Kidney (tissue), 14 donors: ENCODE results near the gene DCPS. TPM values are rescaled to one million over a fixed set of nuclear protein-coding genes. Genes with fewer than 3 reads are reported as not detected.

ENCODE experiments used
- DNase-seq, 5 donors: peaks; one replicate each; pipeline ENCODE4 v3.0.0-alpha.2; 2013 to 2020
- FAIRE-seq: peaks from 2 replicates; lab custom pipeline; 2012; peaks lifted over from hg19 to GRCh38; lab: Jason Lieb, UNC
- H3K27ac ChIP-seq, 2 donors: one replicate each; pipeline ENCODE4 v1.7.0; 2013; ENCODE audit warnings: low read depth in 2 of 2, low read length in 2 of 2, inconsistent platforms in 1 of 2
- H3K27me3 ChIP-seq: one replicate; pipeline ENCODE4 v1.7.1; 2013; ENCODE audit warnings: low read length, inconsistent platforms; ENCODE audit not compliant: control insufficient read depth, insufficient read depth
- H3K36me3 ChIP-seq, 3 donors: one replicate each; pipeline versions ENCODE4 v1.7.0 to v1.7.1; 2013; ENCODE audit warnings: low read length in 3 of 3, control low read depth in 1 of 3, inconsistent platforms in 1 of 3; ENCODE audit not compliant: insufficient read depth in 3 of 3, control insufficient read depth in 2 of 3
- H3K4me1 ChIP-seq, 3 donors: one replicate each; pipeline versions ENCODE4 v1.7.0 to v1.7.1; 2013; ENCODE audit warnings: low read length in 3 of 3, inconsistent platforms in 1 of 3, low read depth in 1 of 3; ENCODE audit not compliant: control insufficient read depth in 2 of 3, insufficient read depth in 2 of 3
- H3K4me3 ChIP-seq, 3 donors: one replicate each; pipeline versions ENCODE4 v1.7.0 to v1.8.1; 2013; ENCODE audit warnings: low read length in 3 of 3, control low read depth in 1 of 3, inconsistent platforms in 1 of 3
- H3K9ac ChIP-seq, 3 donors: one replicate each; pipeline versions ENCODE4 v1.7.0 to v1.7.1; 2013; ENCODE audit warnings: low read length in 3 of 3, control low read depth in 1 of 3, inconsistent platforms in 1 of 3
- H3K9me3 ChIP-seq, 3 donors: one replicate each; pipeline versions ENCODE4 v1.7.0 to v1.7.1; 2013; ENCODE audit warnings: low read length in 3 of 3, control low read depth in 1 of 3, inconsistent platforms in 1 of 3; ENCODE audit not compliant: control insufficient read depth in 2 of 3, insufficient read depth in 1 of 3
- CTCF ChIP-seq: IDR thresholded peaks from 3 replicates; pipeline ENCODE4 v1.5.1; 2012; ENCODE audit warnings: mild to moderate bottlenecking, moderate library complexity, borderline replicate concordance; ENCODE audit not compliant: insufficient read depth; ENCODE audit errors: extremely low read depth
- intact Hi-C: fragments of 100-400 bp; cut with DNase I; formaldehyde crosslinking; loops from one replicate; pipeline ENCODE4 v1.11.1; 2022
- polyA plus RNA-seq: library from polyadenylated mRNA; stranded (reverse); fragments of 350-450 nt; fragmentation: Illumina TruSeq; extraction: RNeasy Lipid Tissue Mini Kit (QIAGEN cat#74804); gene quantifications from one replicate; pipeline ENCODE4 v1.2.3, GENCODE V29; 2014; ENCODE audit warnings: low read depth, low replicate concordance; ENCODE audit not compliant: insufficient read depth
- total RNA-seq: library from RNA; stranded (reverse); fragmentation: NEBNext Ultra II Directional; extraction: Animal tissue kit (Norgen Biotek cat#: 25700); gene quantifications from one replicate; pipeline ENCODE4 v1.2.1, GENCODE V29; 2021
- donor health status: control.
- donor health status: control.
- donor health status: control.
- donor health status: control.
- donor health status: control.
- donor health status: DM: yes; HTN: yes; CAD: no.
- donor health status: Normal renal cell carcinoma (clear cell type).

DCPS gene
- total and polyA plus RNA-seq, 2 donors from 2014 or later, result 23.9 to 24.2 TPM

- no peak overlapping the region for H3K9ac ChIP-seq
- H3K36me3 ChIP-seq, result no peaks in the 10 kb centered on the region
- DNase-seq (no peak), FAIRE-seq (no peak)
- H3K27me3 ChIP-seq, result no peaks in the 10 kb centered on the region
- TF ChIP-seq CTCF, result no peak
- H3K4me1 ChIP-seq, result peaks cover 0 to 14% (median 0%) of the 10 kb centered on the region in 3 donors
- no peak overlapping the region for H3K4me3 ChIP-seq
- no peak overlapping the region for H3K27ac ChIP-seq
- no peaks in the 10 kb centered on the region for H3K9me3 ChIP-seq
- intact Hi-C loops, result no loop called here
Measured at GRCh38 chr11:126387857-126388256, 84.0 kb downstream of the DCPS start.

- Histone ChIP-seq H3K27ac (no peak overlapping the region), H3K4me3 (no peak overlapping the region), H3K27me3 (no peaks in the 10 kb centered on the region), H3K36me3 (no peaks in the 10 kb centered on the region), H3K9me3 (no peaks in the 10 kb centered on the region), H3K9ac (no peak overlapping the region), H3K4me1 (peaks cover 0 to 16% (median 0%) of the 10 kb centered on the region in 3 donors)
- DNase-seq (no peak), FAIRE-seq (no peak)
- no peak for TF ChIP-seq CTCF
- intact Hi-C loops, result no loop called here
Measured at GRCh38 chr11:126390272-126390867, 86.5 kb downstream of the DCPS start.

GRCh38 chr11:126391286-126391954, 87.6 kb downstream of the DCPS start:
- no peak for DNase-seq
- Histone ChIP-seq H3K9me3 (no peaks in the 10 kb centered on the region), H3K36me3 (no peaks in the 10 kb centered on the region), H3K4me1 (peaks cover 0 to 10% (median 0%) of the 10 kb centered on the region in 3 donors), H3K27me3 (no peaks in the 10 kb centered on the region), H3K9ac (no peak overlapping the region), H3K27ac (peak overlapping the region in 1 of 2 donors; percentile 2), H3K4me3 (no peak overlapping the region)
- no peak for TF ChIP-seq CTCF
- intact Hi-C loops, result no loop called here
- no peak for FAIRE-seq
